RKO (cell line): ENCODE results near the gene RHOT1.
"Not testable (repeated sequence)": the region's sequence is repeated elsewhere in the genome, so short reads cannot be mapped to it uniquely, and the experiment has no call there.

Experiments used
- DNase-seq: peaks from one replicate; pipeline ENCODE4 v3.0.0-alpha.2; 2016; ENCODE audit warnings: low spot score

RHOT1 gene

DNA sequence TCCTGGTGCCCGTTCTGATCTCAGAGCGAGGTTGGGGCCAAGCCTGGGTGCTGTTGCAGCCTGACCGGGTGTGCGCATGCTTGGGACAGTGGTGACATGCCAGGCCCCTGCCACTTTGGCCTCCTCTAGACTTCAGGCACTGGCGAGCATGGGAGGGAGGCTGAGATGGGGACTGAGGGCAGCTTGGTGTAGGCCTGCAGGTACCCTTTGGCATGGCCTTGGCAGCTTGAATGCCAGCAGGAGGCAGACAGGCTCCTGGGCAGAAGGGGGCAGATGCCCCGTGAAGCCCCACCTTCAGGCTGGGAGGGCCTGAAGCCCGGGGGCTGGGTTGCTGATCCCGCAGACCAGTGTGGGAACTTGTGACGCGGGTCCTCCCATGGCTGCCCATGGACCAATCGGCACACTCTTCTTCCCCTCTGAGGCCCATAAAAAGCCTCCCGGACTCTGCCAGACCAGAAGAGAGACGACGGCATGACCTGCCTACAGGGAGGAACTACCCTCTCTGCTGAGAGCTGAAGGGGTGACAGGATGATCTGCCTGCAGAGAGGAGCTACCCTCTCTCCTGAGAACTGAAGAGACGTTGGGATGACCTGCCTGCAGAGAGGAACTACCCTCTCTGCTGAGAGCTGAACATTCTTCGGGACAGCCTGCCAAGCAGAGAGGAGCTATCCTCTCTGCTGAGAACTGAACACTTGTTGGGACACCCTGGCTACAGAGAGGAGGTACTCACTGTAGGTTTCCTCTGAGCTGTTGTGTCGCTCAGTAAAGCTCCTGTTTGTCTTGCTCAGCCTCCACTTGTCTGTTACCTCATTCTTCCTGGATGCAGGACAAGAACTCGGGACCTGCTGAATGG lies 17.5 kb downstream of the RHOT1 start:
- no peak for DNase-seq

DNA sequence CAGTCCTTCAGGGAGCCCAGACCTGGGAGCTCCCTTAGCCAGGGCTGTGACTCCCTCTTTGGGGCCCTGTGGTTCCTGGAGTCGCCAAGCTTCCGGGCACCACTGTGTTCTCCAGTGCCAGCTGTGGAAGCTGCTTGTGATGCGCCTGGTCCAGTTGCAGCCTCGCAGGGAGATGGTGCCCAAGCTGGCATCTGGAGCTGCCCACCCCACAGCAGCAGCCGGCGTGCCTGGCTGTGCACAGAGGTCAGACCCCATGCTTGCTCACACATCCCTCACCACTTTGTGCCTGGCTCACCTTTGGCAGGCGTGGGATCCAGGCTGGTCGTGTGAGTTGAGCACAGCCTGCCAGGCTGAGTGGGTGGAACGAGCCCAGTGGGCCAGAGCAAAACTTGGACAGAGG lies 18.2 kb downstream of the RHOT1 start:
- no peak for DNase-seq

DNA sequence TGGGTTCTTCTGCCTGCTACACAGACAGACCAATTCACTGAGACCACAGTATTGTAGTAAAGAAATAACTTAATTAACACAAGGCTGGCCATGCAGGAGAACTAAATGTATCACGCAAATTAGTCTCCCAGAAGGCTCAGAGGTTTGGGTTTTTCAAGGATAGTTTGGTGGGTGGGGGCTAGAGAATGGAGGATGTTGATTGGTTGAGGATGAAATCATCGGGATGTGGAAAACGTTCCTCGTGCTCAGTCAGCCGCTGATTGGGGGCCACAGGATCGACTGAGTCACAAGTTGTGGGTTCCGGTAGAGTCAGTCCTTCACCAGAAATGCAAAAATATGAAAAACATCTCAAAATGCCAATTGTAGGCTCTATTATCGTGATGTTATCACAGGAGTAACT lies 18.7 kb downstream of the RHOT1 start:
- no peak for DNase-seq

GRCh38 chr17:32161506-32162365 lies 19.4 kb downstream of the RHOT1 start:
- no peak for DNase-seq

DNA sequence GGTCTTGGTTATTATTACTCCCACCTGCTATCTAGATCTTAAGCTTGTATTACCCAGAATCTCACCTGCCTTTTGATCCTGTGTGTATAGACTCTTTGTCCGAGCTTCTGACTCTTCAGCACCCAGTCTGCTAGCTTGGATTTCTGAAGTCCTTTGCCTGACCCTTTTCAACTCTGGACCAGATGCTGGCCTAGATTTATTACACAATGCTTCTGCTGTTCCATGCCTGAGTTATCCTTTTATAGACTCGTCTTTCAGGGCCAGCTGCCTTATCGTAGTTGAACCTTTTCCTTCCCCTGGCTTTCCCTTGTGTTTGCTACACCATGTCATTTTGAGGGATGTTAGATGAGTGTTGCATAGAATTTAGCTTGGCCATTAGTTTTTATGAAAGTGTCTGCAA lies 32.6 kb downstream of the RHOT1 start:
- no peak for DNase-seq

GRCh38 chr17:32178679-32179078 lies 36.4 kb downstream of the RHOT1 start:
- not testable (repeated sequence) for DNase-seq

DNA sequence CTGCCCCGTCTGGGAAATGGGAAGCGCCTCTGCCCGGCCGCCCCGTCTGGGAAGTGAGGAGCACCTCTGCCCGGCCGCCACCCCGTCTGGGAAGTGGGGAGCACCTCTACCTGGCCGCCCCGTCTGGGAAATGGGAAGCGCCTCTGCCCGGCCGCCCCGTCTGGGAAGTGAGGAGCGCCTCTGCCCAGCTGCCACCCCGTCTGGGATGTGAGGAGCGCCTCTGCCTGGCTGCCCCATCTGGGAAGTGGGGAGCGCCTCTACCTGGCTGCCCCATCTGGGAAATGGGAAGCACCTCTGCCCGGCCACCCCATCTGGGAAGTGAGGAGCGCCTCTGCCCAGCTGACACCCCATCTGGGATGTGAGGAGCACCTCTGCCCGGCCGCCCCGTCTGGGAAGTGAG lies 36.8 kb downstream of the RHOT1 start:
- DNase-seq: not testable (repeated sequence)

- DNase-seq: not testable (repeated sequence)
These were observed 37.2 kb downstream of the RHOT1 start for GRCh38 chr17:32179526-32179925.

- DNase-seq: not testable (repeated sequence)
These were observed 38.0 kb downstream of the RHOT1 start for GRCh38 chr17:32180262-32180661.

DNA sequence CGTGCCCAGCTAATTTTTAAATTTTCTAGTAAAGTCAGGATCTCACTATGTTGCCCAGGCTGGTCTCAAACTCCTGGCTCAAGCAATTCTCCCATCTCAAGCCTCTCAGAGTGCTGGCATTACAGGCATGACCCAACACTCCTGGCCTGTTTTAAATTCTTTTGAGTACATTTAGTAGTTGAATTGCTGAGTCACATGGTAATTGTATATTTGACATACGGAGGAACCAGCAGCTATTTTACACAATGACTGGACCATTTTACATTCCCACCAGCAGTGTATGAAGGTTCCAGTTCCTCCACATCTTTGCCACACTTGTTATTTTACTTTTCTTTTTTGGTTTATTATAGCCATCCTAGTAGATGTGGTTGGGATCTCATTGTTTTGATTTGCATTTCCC lies 43.6 kb downstream of the RHOT1 start:
- no peak for DNase-seq

DNA sequence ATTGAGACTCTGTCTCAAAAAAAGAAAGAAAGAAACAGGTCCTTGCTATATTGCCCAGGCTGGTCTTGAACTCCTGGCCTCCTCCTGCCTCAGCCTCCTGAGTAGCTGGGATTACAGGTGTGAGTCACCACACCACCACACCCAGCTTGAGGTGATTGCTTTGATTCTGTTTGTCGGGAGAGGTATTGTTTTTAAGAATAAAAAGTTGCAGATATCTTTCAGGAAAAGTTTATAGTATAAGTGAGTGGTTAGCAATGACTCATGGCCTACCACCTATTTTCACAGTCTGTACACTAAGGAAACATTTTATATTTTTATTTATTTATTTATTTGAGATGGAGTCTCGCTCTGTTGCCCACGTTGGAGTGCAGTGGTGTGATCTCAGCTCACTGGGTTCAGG lies 45.0 kb downstream of the RHOT1 start:
- DNase-seq: no peak

DNA sequence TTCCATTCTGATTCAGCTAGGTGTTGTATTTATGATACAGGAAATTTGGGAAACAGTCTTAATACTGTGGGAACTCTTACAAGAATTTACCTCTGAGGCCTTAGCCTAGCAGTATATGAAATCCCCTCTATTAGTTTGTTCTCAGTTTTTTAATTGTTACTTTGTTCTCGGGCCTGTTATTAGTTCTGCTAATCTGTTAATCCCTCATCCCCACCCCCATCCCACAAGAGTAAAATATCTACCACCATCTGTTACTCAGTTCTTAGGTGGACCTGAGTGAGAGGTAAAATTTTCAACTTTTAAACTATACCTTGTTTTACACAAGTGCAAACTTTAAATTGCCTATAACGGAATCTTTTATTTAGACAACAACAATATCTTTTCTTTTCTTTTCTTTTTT lies 47.0 kb downstream of the RHOT1 start:
- no peak for DNase-seq

- peak; percentile 56 for DNase-seq
These were observed 49.0 kb downstream of the RHOT1 start for GRCh38 chr17:32191306-32191705.

- DNase-seq: peak; percentile 10
These were observed 50.1 kb downstream of the RHOT1 start for GRCh38 chr17:32192379-32192778.

- DNase-seq: no peak
These were observed 55.7 kb downstream of the RHOT1 start for GRCh38 chr17:32197987-32198386.

DNA sequence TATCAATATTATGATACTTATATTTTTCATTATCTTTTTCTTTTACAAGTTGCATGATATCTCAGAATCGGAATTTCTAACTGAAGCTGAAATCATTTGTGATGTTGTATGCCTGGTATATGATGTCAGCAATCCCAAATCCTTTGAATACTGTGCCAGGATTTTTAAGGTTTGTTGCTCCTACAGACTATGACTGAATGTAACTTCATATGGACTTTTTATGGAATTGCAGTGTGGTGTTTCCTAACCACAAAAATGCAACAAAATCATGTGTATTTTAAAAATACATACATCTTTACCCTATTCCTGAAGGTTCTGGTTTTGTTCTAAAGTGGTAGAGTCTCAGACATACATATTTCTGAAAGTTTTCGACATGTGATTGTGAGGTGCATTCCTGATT lies 64.6 kb downstream of the RHOT1 start:
- DNase-seq: no peak

DNA sequence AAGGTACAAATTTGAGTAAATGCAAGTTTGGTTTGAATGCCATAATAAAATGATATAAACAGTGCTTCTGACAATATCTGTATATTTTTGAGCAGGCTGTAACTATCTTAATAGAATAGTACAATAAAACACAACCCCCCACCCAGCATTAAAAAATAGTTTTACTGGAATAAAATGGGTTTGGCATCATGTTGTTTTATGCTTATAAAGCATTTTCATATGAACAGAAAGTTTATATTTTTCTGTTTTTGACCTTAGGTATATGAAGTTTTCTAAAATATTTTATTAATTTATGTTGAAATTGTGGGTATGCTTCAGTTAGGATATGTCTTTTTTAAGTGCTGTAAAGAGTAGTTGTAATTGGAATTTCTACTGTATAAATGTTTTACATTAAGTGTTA lies 66.1 kb downstream of the RHOT1 start:
- no peak for DNase-seq

DNA sequence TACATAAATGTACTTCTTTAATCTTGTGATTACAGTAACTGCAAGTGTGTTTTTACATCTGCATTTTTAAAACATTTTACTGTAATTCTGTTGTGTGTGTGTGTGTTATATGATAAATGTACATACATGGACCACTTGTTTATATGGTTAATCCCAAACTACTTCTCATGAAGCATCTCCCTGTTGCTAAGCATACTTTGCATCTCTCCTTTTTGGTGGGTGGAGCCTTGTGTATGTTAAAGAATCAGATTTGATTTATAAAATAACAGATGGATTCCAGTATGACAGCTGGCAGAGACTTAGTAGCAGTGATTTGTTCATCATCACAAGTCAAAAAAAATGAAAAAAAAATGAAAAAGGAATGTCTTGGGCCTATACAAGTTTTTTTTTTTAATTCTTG lies 67.3 kb downstream of the RHOT1 start:
- no peak for DNase-seq

- DNase-seq: no peak
These were observed 69.4 kb downstream of the RHOT1 start for GRCh38 chr17:32211671-32212070.

DNA sequence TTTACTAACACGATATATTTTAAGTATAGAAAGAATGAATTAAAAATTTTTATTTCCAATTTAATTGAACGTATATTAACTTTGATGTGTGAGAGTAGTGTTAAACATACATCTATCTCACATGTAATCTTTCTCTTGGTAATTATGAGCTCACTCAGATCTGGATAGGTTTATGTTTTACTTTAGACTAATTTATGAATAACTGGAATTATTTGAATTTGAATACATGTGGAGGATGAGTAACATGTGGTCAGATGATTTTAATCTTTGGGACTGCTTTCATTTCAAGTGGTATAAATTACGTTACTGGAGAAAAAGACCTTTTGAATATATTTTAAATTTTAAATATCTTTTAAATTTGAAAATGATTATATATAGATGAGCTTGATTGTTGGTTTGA lies 73.4 kb downstream of the RHOT1 start:
- DNase-seq: no peak

DNA sequence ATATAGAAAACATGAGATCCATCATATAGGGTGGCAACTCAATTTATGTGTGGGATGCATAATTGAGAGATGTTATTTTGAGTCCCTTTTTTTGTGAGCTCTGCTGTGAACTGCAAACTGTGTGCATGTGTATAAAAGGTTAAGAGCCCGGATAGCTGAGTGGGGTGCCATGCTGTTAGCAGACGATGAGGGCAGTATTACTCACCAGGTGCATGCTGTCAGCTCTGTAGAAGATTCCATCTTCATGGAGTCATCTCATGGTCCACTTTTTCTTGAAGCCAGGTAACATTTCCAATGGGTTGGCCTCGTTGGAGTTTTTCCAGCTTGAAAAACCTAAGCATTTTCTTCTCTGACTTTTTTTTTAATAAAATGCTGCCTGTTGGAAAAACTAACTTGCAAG lies 80.3 kb downstream of the RHOT1 start:
- peak; percentile 48 for DNase-seq

DNA sequence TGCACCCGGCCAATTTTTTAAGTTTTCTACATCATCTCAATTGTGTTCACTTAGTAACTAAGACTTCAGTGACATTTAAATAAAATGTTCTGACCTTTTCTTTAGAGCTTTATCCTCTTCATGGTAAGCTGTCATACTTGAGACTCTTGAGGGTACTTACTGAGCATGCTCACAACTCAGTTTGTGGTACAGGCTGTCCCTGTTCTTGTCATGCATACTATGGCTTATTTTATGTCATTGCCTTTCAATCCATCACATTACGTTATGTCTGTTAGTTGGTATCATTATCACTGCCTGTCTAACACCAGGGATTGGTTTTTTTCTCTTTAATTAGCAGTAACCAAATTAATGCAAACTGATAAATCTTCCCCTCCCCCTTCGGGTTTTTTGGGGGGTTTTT lies 81.4 kb downstream of the RHOT1 start:
- no peak for DNase-seq

DNA sequence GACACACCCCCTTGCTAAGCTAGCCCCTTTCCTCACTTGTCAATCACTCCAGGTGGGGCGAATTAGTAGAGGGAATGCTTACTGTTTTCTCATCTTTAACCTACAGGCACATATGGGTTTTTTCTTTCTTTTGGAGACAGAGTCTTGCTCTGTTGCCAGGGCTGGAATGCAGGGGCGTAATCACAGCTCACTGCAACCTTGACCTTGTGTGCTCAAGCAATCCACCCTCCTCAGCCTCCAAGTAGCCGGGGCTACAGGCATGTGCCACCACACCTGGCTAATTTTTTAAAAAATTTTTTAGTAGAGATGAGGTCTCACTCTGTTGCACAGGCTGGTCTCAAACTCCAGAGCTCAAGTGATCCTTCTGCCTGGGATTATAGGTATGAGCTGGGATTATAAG lies 84.6 kb downstream of the RHOT1 start:
- no peak for DNase-seq
